Activated CD4-positive, alpha-beta T cell treated with anti-CD3 and anti-CD28 coated beads, Interleukin-2, amount 10 ng/mL, durations not matched to agents 7 days and 5 days (primary cell): ENCODE data around the gene ARHGEF17. TPM values are rescaled to one million over a fixed set of nuclear protein-coding genes. Genes with fewer than 3 reads are reported as not detected.
"Not testable (repeated sequence)": the region's sequence is repeated elsewhere in the genome, so short reads cannot be mapped to it uniquely, and the experiment has no call there.

Experiments
- CTCF ChIA-PET: fragments of 350-600 bp; sonication (Branson Sonifier 250); formaldehyde crosslinking; loops from one replicate; lab custom pipeline; 2021; ENCODE audit warnings: antibody characterized with exemption; lab: Charles Lee
- POLR2A ChIA-PET: fragments of 350-600 bp; sonication (Branson Sonifier 250); formaldehyde crosslinking; loops from one replicate; lab custom pipeline; 2021; ENCODE audit warnings: antibody characterized with exemption; lab: Charles Lee
- DNase-seq: peaks from one replicate; pipeline ENCODE4 v3.0.0-alpha.2; 2020
- H3K27ac Mint-ChIP-seq: one replicate; pipeline ENCODE4 v1.8.0; 2021; ENCODE audit warnings: mild to moderate bottlenecking, moderate library complexity, mixed read lengths
- H3K27me3 Mint-ChIP-seq: one replicate; pipeline ENCODE4 v1.8.0; 2021; ENCODE audit warnings: mixed read lengths
- H3K36me3 Mint-ChIP-seq: one replicate; pipeline ENCODE4 v1.8.0; 2021; ENCODE audit warnings: low read depth, mixed read lengths
- H3K4me1 Mint-ChIP-seq: one replicate; pipeline ENCODE4 v1.8.0; 2021; ENCODE audit warnings: mixed read lengths
- H3K4me3 Mint-ChIP-seq: one replicate; pipeline ENCODE4 v1.8.0; 2021; ENCODE audit warnings: mild to moderate bottlenecking, moderate library complexity, mixed read lengths
- H3K9me3 Mint-ChIP-seq: one replicate; pipeline ENCODE4 v1.8.0; 2021; ENCODE audit warnings: mixed read lengths
- total RNA-seq, 2 experiments: library from RNA; stranded (reverse); gene quantifications; one replicate each; pipeline ENCODE4 v1.2.3, GENCODE V29; 2021

ARHGEF17 gene
- total RNA-seq, 2 experiments from 2014 or later, result not detected

DNA sequence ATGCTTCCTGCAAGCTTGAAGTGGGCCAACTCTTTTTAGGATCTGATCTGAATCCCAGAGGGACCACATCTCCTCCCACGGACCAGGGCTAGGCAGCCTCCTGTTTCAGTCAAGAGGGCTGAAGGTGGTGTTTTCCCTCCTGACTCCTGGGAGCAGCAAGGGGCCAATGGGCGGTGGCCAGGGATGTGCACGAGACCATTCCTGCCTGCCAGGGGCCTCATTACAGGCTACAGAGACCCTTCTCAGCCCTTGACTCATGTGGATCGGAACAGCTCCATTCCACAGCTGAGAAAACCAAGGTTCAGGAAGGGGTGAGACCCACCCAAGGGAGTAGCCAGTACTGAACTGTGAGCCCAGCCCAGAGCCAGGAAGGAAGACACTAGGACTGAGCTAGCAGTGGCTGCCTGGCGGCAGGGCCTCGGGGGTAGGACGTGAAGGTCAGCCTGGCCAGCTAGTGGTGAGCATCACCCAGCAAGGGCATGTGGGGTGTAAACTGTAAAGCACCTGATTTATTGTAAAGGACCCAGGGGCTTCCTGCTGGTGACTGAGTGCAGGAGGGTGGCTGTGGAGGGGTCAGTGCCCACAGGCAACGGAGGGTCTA, 39.3 kb upstream of the ARHGEF17 start:
- no peak for DNase-seq
- H3K9me3 Mint-ChIP-seq, result no peaks in the 10 kb centered on the region
- no peak overlapping the region for H3K4me3 Mint-ChIP-seq
- no peaks in the 10 kb centered on the region for H3K4me1 Mint-ChIP-seq
- POLR2A ChIA-PET, result no interaction called here
- no peak overlapping the region for H3K27ac Mint-ChIP-seq
- H3K36me3 Mint-ChIP-seq, result no peaks in the 10 kb centered on the region
- CTCF ChIA-PET, result interaction anchor here (0.7 to 1.9 kb wide), 3 partner anchors 11 to 24 kb away, joined by 3 to 4 read pairs (median 3); no protein-coding TSS in a partner anchor
- peaks cover 25% of the 10 kb centered on the region for H3K27me3 Mint-ChIP-seq

DNA sequence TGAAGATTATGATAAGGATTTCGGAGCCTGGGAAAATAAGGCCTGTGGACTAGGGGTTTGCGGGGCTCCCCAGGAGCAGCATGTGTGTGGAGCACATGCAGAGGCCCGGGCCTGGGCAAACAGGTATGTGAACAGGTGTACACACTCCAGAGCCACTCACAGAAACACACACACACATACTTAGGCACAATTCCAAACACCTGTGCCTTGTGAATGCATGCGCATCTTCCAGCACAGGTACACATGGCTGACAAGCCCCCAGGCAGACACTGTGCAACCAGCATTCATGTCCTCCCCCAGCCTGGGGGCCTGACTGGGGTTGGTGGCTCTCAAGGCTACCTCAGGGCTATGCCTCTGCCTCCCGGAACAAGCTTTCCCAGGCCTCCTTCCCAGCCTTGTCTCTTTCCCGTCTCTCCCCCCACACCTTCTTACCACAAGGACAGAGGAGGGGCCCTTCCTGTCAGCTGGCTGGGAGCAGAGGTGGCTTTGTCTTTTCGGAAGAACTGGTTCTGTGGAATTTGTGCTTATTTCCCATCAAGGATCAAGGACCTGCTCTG, 38.5 kb upstream of the ARHGEF17 start:
- Mint-ChIP-seq H3K9me3 (no peaks in the 10 kb centered on the region), H3K4me3 (no peak overlapping the region), H3K27me3 (peaks cover 20% of the 10 kb centered on the region), H3K36me3 (no peaks in the 10 kb centered on the region), H3K4me1 (no peaks in the 10 kb centered on the region), H3K27ac (no peak overlapping the region)
- DNase-seq, result no peak
- ChIA-PET POLR2A (no interaction called here), CTCF (interaction anchor here (1.9 kb wide), 1 partner anchor 12 kb away, joined by 4 read pairs; no protein-coding TSS in a partner anchor)

DNA sequence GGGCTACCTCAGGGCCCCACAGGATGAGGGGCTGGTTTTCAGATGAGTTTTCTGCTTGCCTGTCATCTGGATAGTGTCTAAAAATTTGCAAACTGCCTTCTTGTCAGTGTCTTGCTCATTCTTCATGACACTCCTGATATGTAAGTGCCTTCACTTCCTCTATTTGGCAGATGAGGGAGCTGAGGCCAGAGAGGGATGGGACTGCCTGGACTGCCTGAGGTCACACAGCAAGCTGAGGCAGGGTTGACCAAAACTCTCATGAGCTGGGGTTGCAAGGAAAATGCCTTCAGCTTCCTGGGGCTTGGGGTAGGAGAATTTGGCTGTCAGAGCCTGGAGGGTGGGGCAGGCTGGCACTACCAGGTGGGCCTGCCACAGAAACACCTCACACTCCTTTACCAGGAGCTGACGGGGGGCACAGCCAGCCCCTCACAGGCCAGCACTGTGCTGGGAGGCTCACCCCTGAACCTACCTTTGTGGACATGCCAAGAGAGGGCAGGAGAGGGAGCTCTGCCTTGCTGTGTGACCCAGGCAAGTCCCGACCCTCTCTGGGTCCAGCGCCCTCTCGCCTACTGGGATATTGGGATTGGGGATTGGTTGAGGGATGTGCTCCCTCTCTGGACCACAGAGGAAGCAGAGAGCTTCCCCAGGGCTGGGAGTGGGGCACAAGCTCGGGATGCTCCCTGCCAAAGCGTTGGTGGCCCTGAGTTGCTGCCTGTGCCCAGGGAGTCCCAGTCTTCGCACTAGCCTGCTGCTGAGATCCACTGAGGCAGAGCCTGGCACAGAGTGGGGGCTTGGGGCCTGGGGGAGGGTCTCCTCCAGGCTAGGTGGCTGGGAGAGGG, 37.8 kb upstream of the ARHGEF17 start:
- DNase-seq, result no peak
- Mint-ChIP-seq H3K27ac (no peak overlapping the region), H3K27me3 (peaks cover 18% of the 10 kb centered on the region), H3K4me1 (no peaks in the 10 kb centered on the region), H3K36me3 (no peaks in the 10 kb centered on the region), H3K4me3 (no peak overlapping the region), H3K9me3 (no peaks in the 10 kb centered on the region)
- ChIA-PET CTCF (interaction anchor here (1.1 kb wide), 1 partner anchor 24 kb away, joined by 3 read pairs; no protein-coding TSS in a partner anchor), POLR2A (no interaction called here)

DNA sequence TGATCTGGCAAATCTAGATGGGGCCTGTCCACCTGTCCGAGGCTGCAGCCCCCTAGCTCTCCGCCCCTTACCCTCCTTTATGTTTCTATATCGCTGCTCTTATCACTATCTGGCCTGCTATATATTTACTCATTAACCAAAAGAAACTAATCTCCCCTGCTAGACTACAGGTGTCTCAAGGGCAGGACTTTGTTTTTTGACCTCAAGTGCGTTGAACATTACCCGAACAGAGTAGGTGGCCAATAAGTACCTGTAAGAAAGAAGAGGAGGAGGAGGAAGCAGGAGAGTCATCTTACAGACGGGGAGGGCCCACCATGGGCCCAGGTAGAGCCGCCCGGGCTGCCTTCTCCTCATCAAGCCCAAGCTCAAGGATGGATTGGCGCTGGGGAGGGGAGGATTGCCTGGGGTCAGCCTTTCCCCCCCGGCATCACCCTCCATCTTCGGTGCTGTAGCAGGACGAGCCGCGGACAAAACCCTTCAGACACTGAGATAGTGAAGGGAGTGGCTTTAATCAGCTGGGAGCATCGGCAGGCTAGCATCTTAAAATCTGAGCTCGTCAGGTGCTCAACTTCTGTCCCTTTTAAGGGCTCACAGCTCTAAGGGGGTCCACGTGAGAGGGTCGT, 37.1 kb upstream of the ARHGEF17 start:
- Mint-ChIP-seq H3K4me3 (no peak overlapping the region), H3K9me3 (no peaks in the 10 kb centered on the region), H3K36me3 (no peaks in the 10 kb centered on the region), H3K4me1 (no peaks in the 10 kb centered on the region), H3K27me3 (peaks cover 16% of the 10 kb centered on the region), H3K27ac (no peak overlapping the region)
- ChIA-PET POLR2A (no interaction called here), CTCF (interaction anchor here (1.1 to 2.8 kb wide), 2 partner anchors 18 to 23 kb away, joined by 3 to 10 read pairs; no protein-coding TSS in a partner anchor)
- DNase-seq, result no peak

DNA sequence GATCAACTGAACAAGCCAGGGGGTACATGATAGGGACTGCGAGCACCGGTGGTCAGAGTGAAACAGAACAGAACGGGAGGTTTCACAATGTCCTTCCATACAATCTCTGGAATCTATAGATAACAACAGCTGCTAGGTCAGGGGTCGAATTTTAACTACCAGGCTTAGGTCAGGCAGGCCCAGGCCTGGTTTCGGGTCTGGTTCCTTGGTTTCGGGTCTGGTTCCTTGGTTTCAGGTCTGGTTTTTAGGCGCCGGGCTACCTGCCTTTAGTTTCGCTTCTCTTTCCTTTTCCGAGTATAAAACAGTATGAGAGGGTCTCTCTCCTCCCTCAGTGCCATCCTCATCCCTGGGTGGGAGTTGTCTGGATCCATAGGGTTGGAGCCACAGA, 36.6 kb upstream of the ARHGEF17 start:
- H3K4me1 Mint-ChIP-seq, DNase-seq, H3K36me3 Mint-ChIP-seq, H3K4me3 Mint-ChIP-seq, H3K9me3 Mint-ChIP-seq, POLR2A ChIA-PET, H3K27ac Mint-ChIP-seq: not testable (repeated sequence)
- peaks cover 12% of the 10 kb centered on the region for H3K27me3 Mint-ChIP-seq
- CTCF ChIA-PET, result interaction anchor here (2.8 kb wide), 1 partner anchor 17 kb away, joined by 10 read pairs; no protein-coding TSS in a partner anchor

DNA sequence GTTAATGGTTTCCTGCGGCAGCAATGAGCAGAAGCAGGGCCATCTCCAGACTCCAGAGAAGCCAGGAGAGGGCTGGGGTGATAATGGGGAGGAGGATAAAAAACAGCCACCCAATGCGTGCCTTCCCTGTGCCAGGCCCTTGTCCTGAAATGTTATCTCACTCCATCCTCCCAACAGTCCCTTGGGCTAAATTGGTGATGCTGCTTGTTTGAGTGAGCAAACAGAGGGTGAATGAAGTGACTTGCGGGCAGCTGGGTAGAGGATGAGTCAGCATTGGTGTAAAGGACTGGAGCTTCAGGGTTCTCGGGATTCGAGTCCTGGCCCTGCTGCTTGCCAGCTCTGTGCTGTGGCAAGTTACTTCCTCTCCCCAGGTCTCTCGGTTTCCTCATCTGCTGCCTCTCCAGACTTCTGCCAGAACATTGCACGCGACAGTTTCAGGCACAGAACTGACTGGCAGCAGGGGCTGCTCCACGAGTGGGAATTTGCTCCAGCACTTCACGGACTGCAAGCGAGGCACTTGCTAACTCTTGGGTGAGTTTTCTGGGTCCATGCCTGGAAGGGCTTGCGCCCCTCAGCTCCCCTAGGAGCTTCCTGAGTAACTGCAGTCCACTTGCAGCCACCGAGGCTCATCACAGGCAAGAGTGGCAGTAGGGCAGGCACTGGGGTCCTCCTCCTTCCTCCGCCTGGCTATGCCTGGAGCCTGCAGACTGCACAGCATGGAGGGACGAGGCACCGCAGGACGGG, 36.0 kb upstream of the ARHGEF17 start, which contains the start of gene P2RY6:
Gene P2RY6, plus strand, starts transcription at position 403 of the 744 bp plus-strand sequence. CDS start 24,181 bp downstream, outside the sequence.
- no peak within 1 kb of the TSS for H3K4me3 Mint-ChIP-seq
- CTCF ChIA-PET, result interaction anchor here (0.7 to 2.8 kb wide), 2 partner anchors 11 to 17 kb away, joined by 3 to 10 read pairs; no protein-coding TSS in a partner anchor
- no peaks in the 10 kb centered on the region for H3K4me1 Mint-ChIP-seq
- H3K9me3 Mint-ChIP-seq, result no peaks in the 10 kb centered on the region
- POLR2A ChIA-PET, result no interaction called here
- H3K36me3 Mint-ChIP-seq, result no peaks in the 10 kb centered on the region
- no peak for DNase-seq
- H3K27me3 Mint-ChIP-seq, result peaks cover 15% of the 10 kb centered on the region
- H3K27ac Mint-ChIP-seq, result no peak within 1 kb of the TSS

DNA sequence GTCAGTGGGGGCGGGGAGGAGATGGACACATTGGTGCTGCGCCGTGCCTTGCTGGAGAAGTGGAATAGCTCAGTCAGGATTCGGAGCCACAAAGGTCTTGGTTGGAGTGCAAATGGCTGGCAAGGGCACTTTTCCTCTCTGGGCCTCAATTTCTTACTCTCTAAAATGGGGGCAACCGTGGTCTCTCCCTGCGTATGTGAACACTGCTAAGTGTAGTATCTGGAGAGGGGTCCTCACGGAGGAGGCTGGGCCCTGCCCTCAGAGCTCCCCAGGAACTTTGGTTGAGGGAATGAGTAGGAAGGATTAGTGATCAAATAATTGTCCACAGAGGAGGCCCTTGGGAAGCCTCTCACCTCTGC, 35.4 kb upstream of the ARHGEF17 start:
- CTCF ChIA-PET, result interaction anchor here (0.7 to 2.8 kb wide), 2 partner anchors 10 to 16 kb away, joined by 3 to 10 read pairs; no protein-coding TSS in a partner anchor
- H3K27ac Mint-ChIP-seq, result no peak overlapping the region
- POLR2A ChIA-PET, result no interaction called here
- no peaks in the 10 kb centered on the region for H3K36me3 Mint-ChIP-seq
- H3K27me3 Mint-ChIP-seq, result peaks cover 13% of the 10 kb centered on the region
- H3K4me1 Mint-ChIP-seq, result no peaks in the 10 kb centered on the region
- H3K9me3 Mint-ChIP-seq, result no peaks in the 10 kb centered on the region
- no peak overlapping the region for H3K4me3 Mint-ChIP-seq
- DNase-seq, result no peak

DNA sequence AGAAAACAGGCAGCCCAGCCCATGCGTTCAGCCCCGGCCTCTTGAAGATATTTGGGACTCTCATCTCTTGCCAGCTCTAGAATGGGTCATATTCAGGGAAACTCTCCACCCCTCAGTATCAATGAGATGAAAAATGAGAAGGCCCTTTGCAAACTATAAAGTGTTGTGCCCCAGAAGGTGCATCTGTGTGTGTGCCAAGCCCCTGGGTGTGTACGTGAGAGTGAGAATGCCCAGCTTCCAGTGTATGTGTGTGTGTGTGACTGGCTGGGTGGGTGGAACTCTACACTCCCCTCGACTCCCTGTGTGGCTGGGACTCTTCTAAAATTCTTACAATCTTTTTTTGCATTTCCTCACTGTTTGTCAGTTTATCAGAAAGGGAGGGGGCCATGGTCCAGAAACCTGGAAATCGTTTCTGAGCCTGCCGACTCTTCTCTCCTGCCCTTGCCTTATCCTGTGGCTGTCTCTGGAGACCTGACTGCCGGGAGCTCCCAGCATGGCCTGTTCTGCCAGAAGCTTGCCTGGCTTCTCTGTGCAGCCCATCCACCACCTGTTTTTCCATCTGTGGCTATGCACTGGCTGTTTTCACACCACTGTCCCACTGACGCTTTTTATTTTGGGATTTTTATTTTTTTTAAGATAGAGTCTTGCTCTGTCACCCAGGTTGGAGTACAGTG, 34.7 kb upstream of the ARHGEF17 start:
- Mint-ChIP-seq H3K36me3 (no peaks in the 10 kb centered on the region), H3K4me1 (no peaks in the 10 kb centered on the region), H3K27ac (no peak overlapping the region), H3K9me3 (no peaks in the 10 kb centered on the region), H3K4me3 (no peak overlapping the region), H3K27me3 (peaks cover 13% of the 10 kb centered on the region)
- ChIA-PET CTCF (interaction anchor here (1.3 to 2.8 kb wide), 3 partner anchors 9 to 21 kb away, joined by 3 to 10 read pairs (median 4); no protein-coding TSS in a partner anchor), POLR2A (no interaction called here)
- DNase-seq, result no peak

DNA sequence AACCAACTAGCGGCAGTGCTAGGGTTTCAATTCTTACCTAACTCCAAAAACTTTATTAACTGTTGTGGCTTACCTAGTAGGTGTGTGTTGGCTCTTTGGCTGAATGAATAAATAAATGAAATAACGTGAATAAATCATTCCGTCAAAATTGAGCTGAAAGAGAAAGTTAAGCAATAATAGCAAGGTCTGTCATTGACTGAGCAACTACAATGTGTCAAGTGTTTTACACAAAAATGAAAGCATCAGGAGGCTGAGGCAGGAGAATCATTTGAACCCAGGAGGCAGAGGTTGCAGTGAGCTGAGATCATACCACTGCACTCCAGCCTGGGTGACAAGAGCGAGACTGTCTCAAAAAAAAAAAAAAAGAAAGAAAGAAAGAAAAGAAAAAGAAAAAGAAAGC, 33.9 kb upstream of the ARHGEF17 start:
- H3K4me3 Mint-ChIP-seq, POLR2A ChIA-PET, H3K27ac Mint-ChIP-seq, H3K9me3 Mint-ChIP-seq, H3K36me3 Mint-ChIP-seq, H3K4me1 Mint-ChIP-seq, DNase-seq: not testable (repeated sequence)
- CTCF ChIA-PET, result interaction anchor here (1.3 to 1.6 kb wide), 2 partner anchors 10 to 22 kb away, joined by 3 to 4 read pairs; no protein-coding TSS in a partner anchor
- peaks cover 15% of the 10 kb centered on the region for H3K27me3 Mint-ChIP-seq

DNA sequence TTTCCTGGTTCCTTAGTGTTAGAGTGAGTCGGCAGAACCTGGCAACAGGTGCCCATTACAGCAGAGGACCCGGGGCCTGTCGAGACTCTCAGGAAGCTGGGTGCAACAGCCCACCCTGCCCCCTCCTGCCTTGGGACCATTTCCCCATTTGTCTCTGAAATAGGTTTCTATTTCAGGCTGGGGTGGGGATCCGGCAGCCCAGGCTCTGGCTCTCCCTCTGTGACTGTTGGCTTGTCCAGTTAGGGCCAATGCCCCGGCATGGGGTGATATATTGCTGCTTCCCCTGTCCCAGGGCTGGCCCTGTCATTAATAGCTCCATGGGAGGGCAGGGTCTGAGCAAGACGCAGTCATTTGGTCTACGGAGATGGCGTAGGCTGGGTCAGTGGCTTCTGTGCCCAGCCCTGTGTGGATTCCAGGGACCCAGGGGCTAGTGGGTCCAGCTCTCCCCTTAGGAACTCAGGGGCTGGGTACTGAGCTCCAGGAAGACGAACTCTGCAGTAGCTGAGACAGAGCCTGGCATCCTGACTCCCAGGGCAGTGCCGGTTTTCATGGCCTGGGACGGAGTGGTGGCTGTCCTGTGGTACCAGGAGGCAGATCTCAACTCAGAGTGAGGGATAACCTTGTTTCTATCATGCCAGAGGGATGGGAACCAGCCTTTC, 33.2 kb upstream of the ARHGEF17 start:
- Mint-ChIP-seq H3K4me3 (no peak overlapping the region), H3K9me3 (no peaks in the 10 kb centered on the region), H3K36me3 (no peaks in the 10 kb centered on the region), H3K4me1 (no peaks in the 10 kb centered on the region), H3K27ac (no peak overlapping the region), H3K27me3 (peaks cover 17% of the 10 kb centered on the region)
- no peak for DNase-seq
- CTCF ChIA-PET, result interaction anchor here (0.6 to 1.6 kb wide), 4 partner anchors 9 to 98 kb away, joined by 3 to 4 read pairs (median 4); no protein-coding TSS in a partner anchor
- POLR2A ChIA-PET, result no interaction called here

DNA sequence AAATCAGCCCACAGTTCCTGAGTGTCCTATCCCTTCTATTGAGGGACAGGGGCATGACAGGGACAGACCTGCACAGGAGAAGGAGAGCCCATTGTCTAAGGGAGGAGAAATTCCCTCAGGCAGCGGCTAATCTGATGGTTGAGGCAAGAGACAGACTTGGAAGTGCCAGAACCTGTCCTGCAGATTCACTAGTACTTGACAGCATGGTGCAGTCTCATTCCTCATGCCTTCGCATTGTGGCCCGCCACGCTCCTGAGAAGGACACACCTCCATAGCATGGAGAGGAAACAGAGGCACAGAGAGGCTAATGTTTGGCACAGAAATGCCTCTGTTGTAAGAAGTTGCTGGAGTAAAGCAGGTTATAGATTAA, 32.7 kb upstream of the ARHGEF17 start:
- DNase-seq, result no peak
- ChIA-PET POLR2A (no interaction called here), CTCF (interaction anchor here (0.6 to 0.8 kb wide), 2 partner anchors 9 to 98 kb away, joined by 3 to 4 read pairs; no protein-coding TSS in a partner anchor)
- Mint-ChIP-seq H3K36me3 (no peaks in the 10 kb centered on the region), H3K4me3 (no peak overlapping the region), H3K4me1 (no peaks in the 10 kb centered on the region), H3K27me3 (peaks cover 17% of the 10 kb centered on the region), H3K9me3 (no peaks in the 10 kb centered on the region), H3K27ac (no peak overlapping the region)
